Breast epithelium (tissue), 4 donors: ENCODE results near the gene CADPS2. TPM values are rescaled to one million over a fixed set of nuclear protein-coding genes. Genes with fewer than 3 reads are reported as not detected.

Experiments
- DNase-seq, 2 donors: peaks; one replicate each; pipeline ENCODE4 v3.0.0-alpha.2; 2019; ENCODE audit warnings: low spot score in 2 of 2
- H3K27ac ChIP-seq, 2 donors: fragments of 200-600 bp; sonication (generic) in 1 of 2; one replicate each; pipeline ENCODE4 v1.5.1; 2016 to 2019; ENCODE audit warnings: mild to moderate bottlenecking in 1 of 2
- H3K27me3 ChIP-seq, 2 donors: fragments of 200-600 bp; sonication (generic) in 1 of 2; one replicate each; pipeline versions ENCODE4 v1.5.1 to v1.6.0; 2017 to 2019; ENCODE audit warnings: control low read depth in 1 of 2, mild to moderate bottlenecking in 1 of 2
- H3K36me3 ChIP-seq: fragments of 200-600 bp; one replicate; pipeline ENCODE4 v1.5.1; 2019
- H3K4me1 ChIP-seq, 2 donors: fragments of 200-600 bp; sonication (generic); one replicate each; pipeline ENCODE4 v1.5.1; 2016 to 2019; ENCODE audit warnings: control low read depth in 1 of 2
- H3K4me3 ChIP-seq, 3 donors: fragments of 200-600 bp; sonication (generic); 1 replicate in 2 of 3; 2 replicates in 1 of 3; pipeline ENCODE4 v1.5.1; 2016 to 2019; ENCODE audit warnings: mild to moderate bottlenecking in 3 of 3, moderate library complexity in 2 of 3
- H3K9me3 ChIP-seq, 2 donors: fragments of 200-600 bp; sonication (generic) in 1 of 2; one replicate each; pipeline ENCODE4 v1.5.1; 2016 to 2019; ENCODE audit warnings: control low read depth in 1 of 2
- CTCF ChIP-seq, 3 donors: fragments of 450-650 bp; IDR thresholded peaks; one replicate each; pipeline ENCODE4 v1.5.1; 2016 to 2017; ENCODE audit warnings: antibody characterized with exemption in 3 of 3, mild to moderate bottlenecking in 3 of 3, moderate library complexity in 3 of 3
- POLR2A ChIP-seq: fragments of 450-650 bp; IDR thresholded peaks from one replicate; pipeline ENCODE4 v1.6.1; 2016; ENCODE audit warnings: antibody characterized with exemption, mild to moderate bottlenecking, moderate library complexity
- POLR2AphosphoS5 ChIP-seq, 3 donors: sonication (generic); formaldehyde crosslinking; IDR thresholded peaks; one replicate each; pipeline ENCODE4 v1.6.1; 2017; ENCODE audit warnings: antibody characterized with exemption in 3 of 3
- intact Hi-C: fragments of 100-400 bp; cut with DNase I; formaldehyde crosslinking; loops from one replicate; pipeline ENCODE4 v1.15.1; 2023; ENCODE audit warnings: low total_unique reads
- total RNA-seq, 3 donors: library from RNA; depleted of rRNA; stranded (reverse); fragments of >200 nt; gene quantifications; one replicate each; pipeline ENCODE4 v1.1.0, GENCODE V29; 2016

CADPS2 gene
- total RNA-seq, 3 donors from 2014 or later: 12.3 to 67.5 (median 66.5) TPM

GRCh38 chr7:122600042-122600441, 286.2 kb downstream of the CADPS2 start:
- intact Hi-C loops: no loop called here
- Histone ChIP-seq H3K27ac (no peak overlapping the region), H3K4me1 (no peaks in the 10 kb centered on the region), H3K36me3 (no peaks in the 10 kb centered on the region), H3K27me3 (no peaks in the 10 kb centered on the region), H3K4me3 (no peak overlapping the region), H3K9me3 (no peaks in the 10 kb centered on the region)
- no peak for DNase-seq
- TF ChIP-seq CTCF (IDR thresholded peaks at IDR 0.05) (no peak), POLR2AphosphoS5 (IDR thresholded peaks at IDR 0.05) (no peak), POLR2A (no peak)

GRCh38 chr7:122597277-122597676, 289.0 kb downstream of the CADPS2 start:
- no peaks in the 10 kb centered on the region for H3K36me3 ChIP-seq
- H3K4me3 ChIP-seq: no peak overlapping the region
- H3K4me1 ChIP-seq: no peaks in the 10 kb centered on the region
- DNase-seq: no peak
- no peak for TF ChIP-seq CTCF (IDR thresholded peaks at IDR 0.05)
- no peak for TF ChIP-seq POLR2A
- no peak for TF ChIP-seq POLR2AphosphoS5 (IDR thresholded peaks at IDR 0.05)
- no peak overlapping the region for H3K27ac ChIP-seq
- intact Hi-C loops: no loop called here
- H3K9me3 ChIP-seq: no peaks in the 10 kb centered on the region
- H3K27me3 ChIP-seq: no peaks in the 10 kb centered on the region

- Histone ChIP-seq H3K4me3 (no peak overlapping the region), H3K36me3 (no peaks in the 10 kb centered on the region), H3K27ac (no peak overlapping the region), H3K4me1 (no peaks in the 10 kb centered on the region), H3K27me3 (no peaks in the 10 kb centered on the region), H3K9me3 (no peaks in the 10 kb centered on the region)
- no peak for DNase-seq
- TF ChIP-seq POLR2A (no peak), POLR2AphosphoS5 (IDR thresholded peaks at IDR 0.05) (no peak), CTCF (IDR thresholded peaks at IDR 0.05) (no peak)
- intact Hi-C loops: no loop called here
These were observed 290.4 kb downstream of the CADPS2 start for GRCh38 chr7:122595885-122596284.

GRCh38 chr7:122588621-122589020, 297.6 kb downstream of the CADPS2 start:
- intact Hi-C loops: no loop called here
- Histone ChIP-seq H3K27me3 (no peaks in the 10 kb centered on the region), H3K27ac (no peak overlapping the region), H3K4me1 (no peaks in the 10 kb centered on the region), H3K4me3 (no peak overlapping the region), H3K36me3 (no peaks in the 10 kb centered on the region), H3K9me3 (no peaks in the 10 kb centered on the region)
- no peak for DNase-seq
- no peak for TF ChIP-seq POLR2AphosphoS5 (IDR thresholded peaks at IDR 0.05)
- no peak for TF ChIP-seq POLR2A
- TF ChIP-seq CTCF (IDR thresholded peaks at IDR 0.05): no peak

- Histone ChIP-seq H3K4me1 (no peaks in the 10 kb centered on the region), H3K27ac (no peak overlapping the region), H3K27me3 (no peaks in the 10 kb centered on the region), H3K9me3 (no peaks in the 10 kb centered on the region), H3K4me3 (no peak overlapping the region), H3K36me3 (no peaks in the 10 kb centered on the region)
- TF ChIP-seq POLR2AphosphoS5 (IDR thresholded peaks at IDR 0.05) (no peak), POLR2A (no peak)
- intact Hi-C loops: no loop called here
- no peak for DNase-seq
These were observed 301.5 kb downstream of the CADPS2 start for GRCh38 chr7:122584676-122585251.

- H3K4me1 ChIP-seq: no peaks in the 10 kb centered on the region
- intact Hi-C loops: no loop called here
- no peaks in the 10 kb centered on the region for H3K27me3 ChIP-seq
- TF ChIP-seq POLR2A (no peak), CTCF (IDR thresholded peaks at IDR 0.05) (no peak), POLR2AphosphoS5 (IDR thresholded peaks at IDR 0.05) (no peak)
- H3K27ac ChIP-seq: no peak overlapping the region
- H3K9me3 ChIP-seq: no peaks in the 10 kb centered on the region
- no peak overlapping the region for H3K4me3 ChIP-seq
- DNase-seq: no peak
- H3K36me3 ChIP-seq: no peaks in the 10 kb centered on the region
These were observed 307.9 kb downstream of the CADPS2 start for GRCh38 chr7:122578350-122578749.
